IMR-90 (cell line): ENCODE measurements around the gene MARF1. TPM values are rescaled to one million over a fixed set of nuclear protein-coding genes. Genes with fewer than 3 reads are reported as not detected.

Experiments used
- ATAC-seq: fragments of 200-7000 bp; cut with Tn5 transposase; 2 replicates; pipeline ENCODE4 v1.9.1; 2020; ENCODE audit warnings: low read depth, mild to moderate bottlenecking, moderate library complexity
- BruUV-seq: library from RNA; stranded (reverse); fragments of 400-500 nt; replicated peaks from 2 replicates; lab custom pipeline; 2021; lab: Mats Ljungman, UMichigan
- CTCF ChIA-PET: fragments of 300-600 bp; formaldehyde crosslinking; extraction: SDS; loops from one replicate; lab custom pipeline; 2021; ENCODE audit warnings: antibody characterized with exemption; lab: Yijun Ruan, JAX
- POLR2A ChIA-PET: fragments of 300-600 bp; sonication (Branson Sonifier 250); formaldehyde crosslinking; loops from one replicate; lab custom pipeline; 2022; ENCODE audit warnings: antibody characterized with exemption; ENCODE audit not compliant: unreplicated experiment; lab: Charles Lee
- DNase-seq: peaks from one replicate; pipeline ENCODE4 v3.0.0; 2013
- H2AFZ ChIP-seq: replicated peaks from 2 replicates; pipeline ENCODE3; 2013; ENCODE audit warnings: low read length, mild to moderate bottlenecking; ENCODE audit not compliant: poor library complexity
- H2AK5ac ChIP-seq: 2 replicates; pipeline ENCODE4 v1.6.1; 2013; ENCODE audit warnings: low read depth, low read length, inconsistent platforms
- H2AK9ac ChIP-seq: replicated peaks from 2 replicates; pipeline ENCODE3; 2013; ENCODE audit warnings: mild to moderate bottlenecking, low read depth, low read length, moderate library complexity; ENCODE audit not compliant: poor library complexity
- H2BK120ac ChIP-seq: 2 replicates; pipeline ENCODE4 v1.6.1; 2013; ENCODE audit warnings: low read depth, low read length, inconsistent platforms
- H2BK15ac ChIP-seq: 3 replicates; pipeline ENCODE4 v1.6.1; 2013; ENCODE audit warnings: low read depth, low read length, inconsistent platforms
- H2BK20ac ChIP-seq: 2 replicates; pipeline ENCODE4 v1.6.1; 2013; ENCODE audit warnings: low read depth, mild to moderate bottlenecking, inconsistent platforms, low read length, moderate library complexity
- H2BK5ac ChIP-seq: 2 replicates; pipeline ENCODE4 v1.6.1; 2013; ENCODE audit warnings: mild to moderate bottlenecking, low read depth, low read length, inconsistent platforms; ENCODE audit not compliant: poor library complexity, severe bottlenecking
- H3K14ac ChIP-seq: replicated peaks from 2 replicates; pipeline ENCODE4 v1.6.1; 2013; ENCODE audit warnings: low read depth, low read length, inconsistent platforms
- H3K18ac ChIP-seq: 2 replicates; pipeline ENCODE4 v1.6.1; 2013; ENCODE audit warnings: low read depth, low read length, control low read depth
- H3K23ac ChIP-seq: 2 replicates; pipeline ENCODE4 v1.6.1; 2013; ENCODE audit warnings: low read depth, low read length, inconsistent platforms
- H3K27ac ChIP-seq: 2 replicates; pipeline ENCODE4 v1.5.1; 2013; ENCODE audit warnings: mild to moderate bottlenecking, control low read depth, low read length; ENCODE audit not compliant: insufficient read depth
- H3K27me3 ChIP-seq: 2 replicates; pipeline ENCODE4 v1.6.1; 2013; ENCODE audit warnings: low read length; ENCODE audit not compliant: control insufficient read depth, insufficient read depth
- H3K36me3 ChIP-seq: 2 replicates; pipeline ENCODE4 v1.6.1; 2013; ENCODE audit warnings: low read length, mixed read lengths; ENCODE audit not compliant: control insufficient read depth, insufficient read depth
- H3K4ac ChIP-seq: 2 replicates; pipeline ENCODE4 v1.6.1; 2013; ENCODE audit warnings: low read depth, low read length, inconsistent platforms
- H3K4me1 ChIP-seq: 2 replicates; pipeline ENCODE4 v1.6.1; 2013; ENCODE audit warnings: low read length, mixed read lengths; ENCODE audit not compliant: control insufficient read depth, insufficient read depth
- H3K4me2 ChIP-seq: 2 replicates; pipeline ENCODE4 v1.6.1; 2013; ENCODE audit warnings: low read depth, mild to moderate bottlenecking, control low read depth, low read length, moderate library complexity
- H3K4me3 ChIP-seq: 2 replicates; pipeline ENCODE4 v1.5.1; 2013; ENCODE audit warnings: low read depth, mild to moderate bottlenecking, control low read depth, low read length, moderate library complexity; ENCODE audit not compliant: insufficient read depth
- H3K56ac ChIP-seq: 2 replicates; pipeline ENCODE4 v1.6.1; 2013; ENCODE audit warnings: low read length, inconsistent platforms; ENCODE audit not compliant: insufficient read depth; ENCODE audit errors: extremely low read depth
- H3K79me1 ChIP-seq, 2 experiments: 2 replicates each; pipeline ENCODE4 v1.6.1; 2013; ENCODE audit warnings: low read length in 2 of 2, inconsistent platforms in 1 of 2, low read depth in 1 of 2
- H3K9ac ChIP-seq: 2 replicates; pipeline ENCODE4 v1.6.1; 2013; ENCODE audit warnings: low read depth, low read length, control low read depth
- H3K9me1 ChIP-seq: 2 replicates; pipeline ENCODE4 v1.6.1; 2013; ENCODE audit warnings: low read length, inconsistent platforms; ENCODE audit not compliant: insufficient read depth
- H3K9me3 ChIP-seq: 2 replicates; pipeline ENCODE4 v1.6.1; 2013; ENCODE audit warnings: low read length; ENCODE audit not compliant: control insufficient read depth, insufficient read depth
- H4K20me1 ChIP-seq: 2 replicates; pipeline ENCODE4 v1.6.1; 2013; ENCODE audit warnings: low read length, inconsistent platforms; ENCODE audit not compliant: insufficient read depth
- H4K5ac ChIP-seq: 2 replicates; pipeline ENCODE4 v1.6.1; 2013; ENCODE audit warnings: mild to moderate bottlenecking, low read depth, low read length, control low read depth
- H4K8ac ChIP-seq, 2 experiments: 2 replicates each; pipeline ENCODE4 v1.6.1; 2013; ENCODE audit warnings: low read depth in 2 of 2, low read length in 2 of 2, control low read depth in 1 of 2, inconsistent platforms in 1 of 2
- H4K91ac ChIP-seq: 2 replicates; pipeline ENCODE4 v1.6.1; 2013; ENCODE audit warnings: low read depth, low read length, inconsistent platforms; ENCODE audit not compliant: insufficient read depth
- BHLHE40 ChIP-seq: fragments of 150-350 bp; IDR thresholded peaks from 2 replicates; pipeline ENCODE4 v1.6.1; 2016; ENCODE audit warnings: mild to moderate bottlenecking, low read depth, low read length
- CEBPB ChIP-seq: IDR thresholded peaks from 2 replicates; pipeline ENCODE4 v1.6.1; 2012; ENCODE audit warnings: low read depth, low read length, improper control_type of control experiment
- CHD1 ChIP-seq: IDR thresholded peaks from 2 replicates; pipeline ENCODE4 v1.6.1; 2012; ENCODE audit warnings: low read depth, low read length, improper control_type of control experiment
- CTCF ChIP-seq: conservative IDR thresholded peaks from 2 replicates; pipeline ENCODE4 v1.5.1; 2012; ENCODE audit warnings: mild to moderate bottlenecking, low read depth, low read length, improper control_type of control experiment
- FOS ChIP-seq: fragments of 150-350 bp; IDR thresholded peaks from 2 replicates; pipeline ENCODE4 v1.6.1; 2016; ENCODE audit warnings: low read depth, low read length
- MAFK ChIP-seq: IDR thresholded peaks from 2 replicates; pipeline ENCODE4 v1.6.1; 2012; ENCODE audit warnings: low read depth, low read length, improper control_type of control experiment
- MAZ ChIP-seq: IDR thresholded peaks from 2 replicates; pipeline ENCODE4 v1.6.1; 2012; ENCODE audit warnings: low read depth, mild to moderate bottlenecking, low read length, improper control_type of control experiment, moderate library complexity, borderline replicate concordance
- MXI1 ChIP-seq: IDR thresholded peaks from 2 replicates; pipeline ENCODE4 v1.6.1; 2012; ENCODE audit warnings: low read depth, mild to moderate bottlenecking, low read length, moderate library complexity, borderline replicate concordance
- NFE2L2 ChIP-seq: fragments of 150-350 bp; IDR thresholded peaks from 2 replicates; pipeline ENCODE4 v1.6.1; 2016; ENCODE audit warnings: low read depth, mild to moderate bottlenecking, low read length
- POLR2A ChIP-seq: IDR thresholded peaks from 2 replicates; pipeline ENCODE4 v1.6.1; 2012; ENCODE audit warnings: mild to moderate bottlenecking, low read depth, low read length
- RAD21 ChIP-seq: IDR thresholded peaks from 2 replicates; pipeline ENCODE4 v1.6.1; 2012; ENCODE audit warnings: low read length, improper control_type of control experiment
- RCOR1 ChIP-seq: IDR thresholded peaks from 2 replicates; pipeline ENCODE4 v1.6.1; 2012; ENCODE audit warnings: mild to moderate bottlenecking, low read length, improper control_type of control experiment; ENCODE audit not compliant: insufficient replicate concordance
- RFX5 ChIP-seq: IDR thresholded peaks from 2 replicates; pipeline ENCODE4 v1.8.0; 2012; ENCODE audit warnings: low read depth, mild to moderate bottlenecking, low read length, moderate library complexity
- SMC3 ChIP-seq: fragments of 150-350 bp; IDR thresholded peaks from 2 replicates; pipeline ENCODE4 v1.6.1; 2016; ENCODE audit warnings: low read depth, mild to moderate bottlenecking, antibody characterized with exemption, low read length, moderate library complexity
- WGBS, 2 experiments: methylation state at CpG; one replicate each; pipeline versions ENCODE4 v1.1.5 to v1.1.7; 2013; ENCODE audit warnings: missing lambda C conversion rate in 2 of 2; ENCODE audit not compliant: insufficient read length in 1 of 2; ENCODE audit errors: extremely low coverage in 2 of 2; 5-methylcytosine and 5-hydroxymethylcytosine counted together
- dilution Hi-C: fragments of 300-500 bp; cut with HindIII; formaldehyde crosslinking; loops from one replicate; pipeline ENCODE4 v1.14.3; 2018; ENCODE audit warnings: low sequenced_read_pairs; ENCODE audit not compliant: unreplicated experiment
- in situ Hi-C: fragments of 300-500 bp; cut with MboI; formaldehyde crosslinking; loops from 3 replicates; pipeline ENCODE4 v1.14.3; 2019; ENCODE audit warnings: low sequenced_read_pairs, inconsistent platforms, mixed read lengths
- intact Hi-C: fragments of 100-400 bp; cut with micrococcal nuclease; formaldehyde crosslinking; loops from 2 replicates; pipeline ENCODE4 v1.10.0; 2022
- polyA plus RNA-seq, 3 experiments: library from polyadenylated mRNA; depleted of rRNA; stranded (reverse); fragments of >200 nt; gene quantifications; 2 replicates each; pipeline ENCODE4 v1.2.3, GENCODE V29; 2012; ENCODE audit warnings: low replicate concordance in 1 of 3
- total RNA-seq: library from RNA; depleted of rRNA; stranded (reverse); fragments of >200 nt; gene quantifications from 2 replicates; pipeline ENCODE4 v1.2.3, GENCODE V29; 2012
- TF ChIP-seq, protein P1 (sequence below): fragments of 150-350 bp; IDR thresholded peaks from 2 replicates; pipeline ENCODE4 v1.6.1; 2016; ENCODE audit warnings: low read depth, mild to moderate bottlenecking, low read length, moderate library complexity, borderline replicate concordance

Gene MARF1
- total and polyA plus RNA-seq, 2 of the 4 experiments (the other 2 are of a cell fraction), result 9.0 to 12.9 TPM

- H3K18ac ChIP-seq, result no peak overlapping the region
- dilution Hi-C loops (no loop called here), in situ Hi-C loops (no loop called here), intact Hi-C loops (no loop called here)
- no peak overlapping the region for H2BK20ac ChIP-seq
- no peak overlapping the region for H3K4ac ChIP-seq
- no peak overlapping the region for H4K91ac ChIP-seq
- WGBS, 2 experiments, result 100% methylated on average over 1 of the region's 20 CpGs; no CpG with 5 or more reads in 1 of the 2 experiments
- peaks cover 8% of the 10 kb centered on the region; the same call in 1 of the 2 replicates for H3K9me1 ChIP-seq
- DNase-seq (no peak), ATAC-seq (no peak)
- no peaks in the 10 kb centered on the region for H4K20me1 ChIP-seq
- H2AK9ac ChIP-seq, result no peak overlapping the region
- POLR2A ChIA-PET, result no interaction called here
- H2BK120ac ChIP-seq, result no peak overlapping the region
- no peak overlapping the region for H4K5ac ChIP-seq
- no peaks in the 10 kb centered on the region for H3K27me3 ChIP-seq
- CTCF ChIA-PET, result no interaction called here
- no peaks in the 10 kb centered on the region for H3K9me3 ChIP-seq
- no peak overlapping the region for H3K4me3 ChIP-seq
- peaks cover 15% of the 10 kb centered on the region for H3K36me3 ChIP-seq
- peaks cover 7% of the 10 kb centered on the region for H3K4me1 ChIP-seq
- no peak overlapping the region for H3K4me2 ChIP-seq
- H3K23ac ChIP-seq, result no peak overlapping the region
- H3K9ac ChIP-seq, result no peak overlapping the region
- no peak overlapping the region for H4K8ac ChIP-seq
- no peak overlapping the region for H2BK5ac ChIP-seq
- H2AFZ ChIP-seq, result no peak overlapping the region
- no peak overlapping the region for H2BK15ac ChIP-seq
- no peak overlapping the region for H3K27ac ChIP-seq
- no peak overlapping the region for H2AK5ac ChIP-seq
- TF ChIP-seq FOS, result no peak
- TF ChIP-seq MAZ, result no peak
- TF ChIP-seq POLR2A, result no peak
- TF ChIP-seq MXI1, result no peak
- TF ChIP-seq, protein P1, sequence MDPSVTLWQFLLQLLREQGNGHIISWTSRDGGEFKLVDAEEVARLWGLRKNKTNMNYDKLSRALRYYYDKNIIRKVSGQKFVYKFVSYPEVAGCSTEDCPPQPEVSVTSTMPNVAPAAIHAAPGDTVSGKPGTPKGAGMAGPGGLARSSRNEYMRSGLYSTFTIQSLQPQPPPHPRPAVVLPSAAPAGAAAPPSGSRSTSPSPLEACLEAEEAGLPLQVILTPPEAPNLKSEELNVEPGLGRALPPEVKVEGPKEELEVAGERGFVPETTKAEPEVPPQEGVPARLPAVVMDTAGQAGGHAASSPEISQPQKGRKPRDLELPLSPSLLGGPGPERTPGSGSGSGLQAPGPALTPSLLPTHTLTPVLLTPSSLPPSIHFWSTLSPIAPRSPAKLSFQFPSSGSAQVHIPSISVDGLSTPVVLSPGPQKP, result no peak
- no peak for TF ChIP-seq BHLHE40
- no peak for TF ChIP-seq SMC3
- TF ChIP-seq CTCF, result no peak
- TF ChIP-seq RCOR1, result no peak
- TF ChIP-seq RFX5, result no peak
- TF ChIP-seq CHD1, result no peak
- no peak for TF ChIP-seq RAD21
- no peak for TF ChIP-seq MAFK
- no peak for TF ChIP-seq NFE2L2
- no peak for TF ChIP-seq CEBPB
- peaks cover 5 to 7% of the 10 kb centered on the region in 2 experiments; a peak in 3 of 4 replicates for H3K79me1 ChIP-seq
- no peak overlapping the region for H3K14ac ChIP-seq
- no peak overlapping the region for H3K56ac ChIP-seq
- BruUV-seq, result no TSS peak
These were observed 65.7 kb downstream of the MARF1 start for GRCh38 chr16:15576960-15577958.
